Measurements from ENCODE around the gene SMAD4.
"Not testable (repeated sequence)": the region's sequence is repeated elsewhere in the genome, so short reads cannot be mapped to it uniquely, and the experiment has no call there.

SMAD4 gene

DNA sequence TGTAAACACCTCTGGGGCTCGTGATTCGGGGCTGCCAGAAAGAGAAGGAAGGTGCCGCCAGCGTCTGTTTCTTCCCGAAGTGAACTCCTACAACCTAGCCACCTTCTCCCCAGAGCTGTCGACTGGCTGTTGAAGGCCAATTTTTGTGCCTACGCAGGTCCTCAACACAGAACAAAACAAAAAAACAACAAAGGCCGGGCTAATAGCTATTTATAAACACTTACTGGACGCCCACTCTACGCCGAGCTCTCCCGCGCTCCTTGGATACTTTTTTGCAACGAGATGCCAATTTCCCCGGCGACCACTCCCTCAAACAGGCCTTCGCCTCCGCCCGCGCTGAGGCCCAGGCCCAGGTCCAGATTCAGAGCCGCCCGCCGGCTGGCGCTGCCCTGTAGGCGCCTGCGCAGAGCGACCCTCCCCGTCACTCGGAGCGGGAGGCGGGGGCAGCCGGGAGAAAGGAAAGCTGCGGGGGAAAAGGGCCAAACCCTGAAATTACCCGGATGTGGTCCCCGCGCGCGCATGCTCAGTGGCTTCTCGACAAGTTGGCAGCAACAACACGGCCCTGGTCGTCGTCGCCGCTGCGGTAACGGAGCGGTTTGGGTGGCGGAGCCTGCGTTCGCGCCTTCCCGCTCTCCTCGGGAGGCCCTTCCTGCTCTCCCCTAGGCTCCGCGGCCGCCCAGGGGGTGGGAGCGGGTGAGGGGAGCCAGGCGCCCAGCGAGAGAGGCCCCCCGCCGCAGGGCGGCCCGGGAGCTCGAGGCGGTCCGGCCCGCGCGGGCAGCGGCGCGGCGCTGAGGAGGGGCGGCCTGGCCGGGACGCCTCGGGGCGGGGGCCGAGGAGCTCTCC is at the start of gene SMAD4:
Gene SMAD4 (plus strand): TSS at position 520 of the 843 bp plus-strand sequence. CDS start 16,834 bp downstream, outside the sequence.
- DNase-seq (ENCODE audit: low spot score): peak; percentile 100

GRCh38 chr18:50981381-50981780 is 48.6 kb upstream of the SMAD4 start:
- no peak for DNase-seq (ENCODE audit: low spot score)

DNA sequence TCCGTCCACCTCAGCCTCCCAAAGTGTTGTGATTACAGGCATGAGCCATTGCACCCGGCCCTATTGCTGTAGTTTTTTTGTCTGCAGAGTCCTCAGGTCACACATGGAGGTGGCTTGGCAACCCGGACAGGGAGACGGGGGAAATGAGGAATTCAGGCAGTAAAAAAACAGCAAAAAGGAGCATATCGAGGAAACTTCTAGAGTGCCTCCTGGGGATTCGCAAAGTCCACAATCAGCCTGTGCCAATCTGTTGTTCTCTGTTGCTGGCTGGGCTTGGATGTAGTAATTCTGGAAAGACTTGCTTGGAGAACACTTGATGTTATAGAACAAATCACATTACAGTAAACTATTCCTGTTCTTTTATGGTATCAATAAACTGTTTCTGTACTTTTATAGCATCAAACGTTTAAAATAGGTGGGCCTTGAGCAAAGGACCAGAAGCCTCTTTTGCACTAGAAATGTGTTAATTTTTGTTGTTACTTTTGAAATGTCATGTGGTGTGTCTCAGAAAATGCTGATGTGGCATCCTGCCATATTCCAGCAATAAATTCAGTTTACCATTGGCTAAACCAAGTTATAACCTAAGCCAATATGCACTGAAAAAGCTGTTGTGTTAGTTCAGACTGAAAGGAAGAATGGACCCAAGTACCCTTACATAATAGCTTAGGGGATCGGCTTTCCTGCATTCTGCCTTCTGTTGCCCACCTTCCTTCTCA is 47.8 kb upstream of the SMAD4 start:
- DNase-seq (ENCODE audit: low spot score): no peak

- no peak for DNase-seq (ENCODE audit: low spot score)
These were observed 47.2 kb upstream of the SMAD4 start for GRCh38 chr18:50982802-50983179.

DNA sequence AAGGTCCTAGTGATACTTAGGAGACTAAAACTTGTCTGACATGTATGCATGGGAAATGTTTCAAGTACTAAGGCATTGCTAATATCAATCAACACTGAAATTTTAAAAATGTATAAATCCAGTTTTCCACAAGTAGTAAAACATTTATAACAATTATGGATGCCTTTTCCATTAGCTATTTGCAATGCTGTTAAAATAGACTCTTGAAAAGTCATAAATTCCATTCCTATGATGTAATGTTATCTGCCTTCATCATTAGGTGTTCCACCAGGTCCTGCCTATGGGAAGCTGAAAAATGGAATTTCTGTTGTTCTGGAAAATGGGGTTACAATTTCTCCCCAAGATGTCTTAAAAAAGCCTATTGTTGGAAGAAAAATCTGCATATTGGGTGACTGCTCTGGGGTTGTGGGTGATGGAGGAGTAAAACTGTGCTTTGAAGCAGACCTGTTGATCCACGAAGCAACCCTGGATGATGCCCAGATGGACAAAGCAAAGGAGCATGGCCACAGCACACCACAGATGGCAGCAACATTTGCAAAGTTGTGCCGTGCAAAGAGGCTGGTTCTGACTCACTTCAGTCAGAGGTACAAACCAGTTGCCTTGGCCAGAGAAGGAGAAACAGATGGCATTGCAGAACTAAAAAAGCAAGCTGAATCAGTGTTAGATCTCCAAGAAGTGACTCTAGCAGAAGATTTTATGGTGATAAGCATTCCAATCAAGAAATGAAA is 43.5 kb upstream of the SMAD4 start:
- no peak for DNase-seq (ENCODE audit: low spot score)

GRCh38 chr18:50987261-50987660 is 42.8 kb upstream of the SMAD4 start:
- no peak for DNase-seq (ENCODE audit: low spot score)

DNA sequence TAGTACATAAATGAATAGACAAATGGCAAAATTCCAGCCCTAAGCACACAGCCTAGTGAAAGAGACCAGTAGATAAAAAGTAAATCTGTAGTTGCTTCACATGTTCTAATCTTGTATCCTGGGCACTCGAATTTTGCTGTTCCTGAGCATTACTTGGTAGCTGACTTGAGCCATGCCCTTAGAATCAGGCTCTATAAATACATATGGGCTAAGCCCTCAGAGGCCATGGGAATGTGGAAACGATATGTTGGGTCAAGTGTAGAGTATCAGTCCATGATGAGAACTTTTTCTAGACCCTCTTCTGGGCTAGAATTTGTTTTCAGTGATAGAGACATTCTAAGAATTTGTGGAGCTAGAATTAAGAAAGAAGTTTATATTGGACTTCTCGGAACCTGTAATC is 40.3 kb upstream of the SMAD4 start:
- DNase-seq (ENCODE audit: low spot score): no peak

DNA sequence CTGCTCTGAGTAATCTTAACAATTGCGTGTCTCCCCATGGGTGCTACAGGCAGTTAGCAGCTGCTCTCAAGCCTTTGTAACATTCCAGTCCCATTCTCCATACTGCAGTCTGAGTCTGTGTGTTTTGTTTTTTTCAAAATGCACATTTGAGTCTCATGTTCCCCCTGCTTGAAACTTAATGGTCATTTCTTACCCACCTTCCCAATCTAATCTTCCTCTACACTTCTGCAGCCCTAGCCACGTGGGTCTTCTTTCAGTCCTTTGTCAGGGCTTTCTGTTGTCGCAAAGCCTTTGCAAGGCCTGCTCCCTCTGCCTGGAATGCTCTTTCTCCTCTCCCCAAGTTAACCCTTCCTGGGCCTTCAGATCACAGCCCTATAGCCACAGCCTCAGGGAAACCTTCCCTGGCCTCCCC is 37.7 kb upstream of the SMAD4 start:
- no peak for DNase-seq (ENCODE audit: low spot score)

DNA sequence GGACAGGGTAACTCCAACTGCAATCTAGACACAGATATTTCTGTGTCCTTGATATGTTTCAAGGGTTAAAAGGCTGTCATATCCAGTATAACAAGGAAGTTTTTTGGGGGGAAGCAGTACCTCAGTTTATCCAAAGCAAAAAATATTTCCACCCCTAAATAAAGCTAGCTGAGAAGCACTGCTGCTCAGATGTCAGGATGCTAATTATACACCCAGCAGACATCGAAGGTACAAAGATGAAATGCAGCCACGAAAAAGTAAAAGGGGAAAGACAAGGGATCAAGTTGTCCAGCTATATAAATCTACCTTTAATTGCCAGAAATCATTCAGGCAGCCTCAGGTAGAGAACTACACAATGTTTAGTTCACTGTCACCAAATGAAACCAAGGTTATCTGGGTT is 36.0 kb upstream of the SMAD4 start:
- no peak for DNase-seq (ENCODE audit: low spot score)

DNA sequence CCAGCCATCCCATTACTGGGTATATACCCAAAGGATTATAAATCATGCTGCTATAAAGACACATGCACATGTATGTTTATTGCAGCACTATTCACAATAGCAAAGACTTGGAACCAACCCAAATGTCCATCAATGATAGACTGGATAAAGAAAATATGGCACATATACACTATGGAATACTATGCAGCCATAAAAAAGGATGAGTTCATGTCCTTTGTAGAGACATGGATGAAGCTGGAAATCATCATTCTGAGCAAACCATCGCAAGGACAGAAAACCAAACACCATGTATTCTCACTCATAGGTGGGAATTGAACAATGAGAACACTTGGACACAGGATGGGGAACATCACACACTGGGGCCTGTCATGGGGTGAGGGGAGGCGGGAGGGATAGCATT is 26.8 kb upstream of the SMAD4 start:
- not testable (repeated sequence) for DNase-seq (ENCODE audit: low spot score)

DNA sequence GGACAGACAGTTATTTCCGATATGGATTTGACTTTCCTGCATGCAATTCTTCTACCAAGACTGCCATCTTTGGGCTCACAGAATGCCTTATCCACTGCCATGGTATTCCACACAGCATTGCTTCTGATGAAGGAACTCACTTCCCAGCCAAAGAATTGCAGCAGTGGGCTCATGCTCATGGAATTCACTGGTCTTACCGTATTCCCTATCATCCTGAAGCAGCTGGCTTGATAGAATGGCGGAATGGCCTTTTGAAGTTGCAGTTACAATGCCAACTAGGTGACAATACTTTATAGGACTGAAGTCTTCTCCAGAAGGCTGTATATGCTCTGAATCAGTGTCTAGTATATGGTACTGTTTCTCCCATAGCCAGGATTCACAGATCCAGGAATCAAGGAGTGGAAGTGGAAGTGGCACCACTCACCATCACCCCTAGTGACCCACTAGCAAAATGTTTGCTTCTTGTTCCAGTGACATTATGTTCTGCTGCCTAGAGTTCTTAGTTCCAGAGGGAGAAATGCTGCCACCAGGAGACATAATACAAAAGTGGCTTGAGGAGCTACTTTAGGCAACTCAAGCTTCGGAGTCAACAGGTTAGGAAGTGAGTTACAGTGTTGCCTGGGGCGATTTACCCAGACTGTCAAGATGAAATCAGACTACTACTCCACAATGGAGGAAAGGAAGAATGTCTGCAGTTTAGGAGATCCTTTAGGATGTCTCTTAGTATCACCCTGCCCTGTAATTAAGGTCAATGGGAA is 23.8 kb upstream of the SMAD4 start:
- no peak for DNase-seq (ENCODE audit: low spot score)

GRCh38 chr18:51006948-51007789 is 22.8 kb upstream of the SMAD4 start:
- no peak for DNase-seq (ENCODE audit: low spot score)

DNA sequence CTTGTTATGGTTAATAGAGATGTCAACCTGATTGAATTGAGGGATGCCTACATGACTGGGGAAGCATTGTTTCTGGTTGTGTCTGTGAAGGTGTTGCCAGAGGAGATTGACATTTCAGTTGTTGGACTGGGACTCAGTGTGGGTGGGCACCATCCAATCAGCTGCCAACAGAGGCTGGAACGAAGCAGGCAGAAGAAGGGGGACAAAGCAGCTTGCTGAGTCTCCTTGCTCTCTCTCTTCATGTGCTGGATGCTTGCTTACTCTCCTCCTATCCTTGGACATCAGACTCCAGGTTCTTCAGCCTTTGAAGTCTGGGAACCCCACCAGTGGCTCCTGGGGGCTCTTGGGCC is 22.2 kb upstream of the SMAD4 start:
- DNase-seq (ENCODE audit: low spot score): no peak

DNA sequence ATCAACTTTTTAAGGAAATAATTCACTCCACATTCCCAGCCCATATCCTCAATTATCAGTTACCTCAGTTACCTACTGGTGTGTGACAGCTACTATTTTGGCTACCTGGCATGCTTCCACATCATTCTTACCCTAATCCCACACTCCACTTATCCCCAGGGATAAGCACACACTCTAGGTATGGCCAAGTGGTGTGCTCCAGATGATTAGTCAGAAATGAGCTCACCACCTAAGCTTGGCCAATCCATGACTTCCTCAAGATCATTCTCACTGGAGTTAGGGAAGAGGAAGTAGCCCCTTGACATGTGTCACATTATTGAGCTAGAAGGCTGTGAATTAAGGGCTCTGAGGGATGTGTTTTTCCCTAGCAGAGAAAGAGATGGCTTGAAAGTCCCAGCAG is 20.9 kb upstream of the SMAD4 start:
- DNase-seq (ENCODE audit: low spot score): peak; percentile 65

DNA sequence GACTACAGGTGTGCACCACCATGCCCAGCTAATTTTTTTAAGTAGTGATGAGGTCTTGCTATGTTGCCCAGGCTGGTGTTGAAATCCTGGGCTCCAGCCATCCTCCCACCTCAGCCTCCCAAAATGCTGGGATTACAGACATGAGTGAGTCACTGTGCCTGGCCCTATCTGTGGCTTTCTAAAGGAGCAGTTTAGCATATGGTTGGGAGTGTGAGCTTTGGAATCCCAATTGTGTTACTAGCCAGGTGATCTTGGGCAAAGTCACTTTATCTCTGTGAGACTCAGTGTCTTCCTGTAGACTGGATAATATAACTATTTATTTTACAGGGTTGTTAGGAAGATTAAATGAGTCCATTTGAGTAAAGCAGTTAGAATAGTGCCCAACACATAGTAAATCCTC is 19.8 kb upstream of the SMAD4 start:
- no peak for DNase-seq (ENCODE audit: low spot score)

- DNase-seq (ENCODE audit: low spot score): no peak
These were observed 18.3 kb upstream of the SMAD4 start for GRCh38 chr18:51011709-51012108.

DNA sequence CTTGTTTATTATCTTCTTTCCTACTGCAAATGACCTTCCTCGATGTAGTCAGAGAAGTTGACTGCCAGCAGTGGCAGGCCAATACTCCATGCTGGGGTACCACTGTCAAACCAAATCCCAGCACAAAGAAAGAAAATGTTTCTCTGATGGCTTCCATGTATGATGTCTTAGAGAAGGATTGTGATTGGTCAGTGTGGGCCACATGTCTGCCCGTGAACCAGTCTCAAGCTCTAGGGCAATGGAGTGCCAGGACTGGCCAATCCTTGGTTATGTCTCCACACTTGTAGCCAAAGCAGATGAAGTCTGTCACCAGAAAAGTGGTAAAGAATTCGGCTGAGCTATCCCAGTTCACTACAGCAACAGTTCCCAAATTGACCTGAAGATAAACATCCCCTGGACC is 17.6 kb upstream of the SMAD4 start:
- DNase-seq (ENCODE audit: low spot score): no peak

GRCh38 chr18:51013259-51013658 is 16.8 kb upstream of the SMAD4 start:
- no peak for DNase-seq (ENCODE audit: low spot score)

DNA sequence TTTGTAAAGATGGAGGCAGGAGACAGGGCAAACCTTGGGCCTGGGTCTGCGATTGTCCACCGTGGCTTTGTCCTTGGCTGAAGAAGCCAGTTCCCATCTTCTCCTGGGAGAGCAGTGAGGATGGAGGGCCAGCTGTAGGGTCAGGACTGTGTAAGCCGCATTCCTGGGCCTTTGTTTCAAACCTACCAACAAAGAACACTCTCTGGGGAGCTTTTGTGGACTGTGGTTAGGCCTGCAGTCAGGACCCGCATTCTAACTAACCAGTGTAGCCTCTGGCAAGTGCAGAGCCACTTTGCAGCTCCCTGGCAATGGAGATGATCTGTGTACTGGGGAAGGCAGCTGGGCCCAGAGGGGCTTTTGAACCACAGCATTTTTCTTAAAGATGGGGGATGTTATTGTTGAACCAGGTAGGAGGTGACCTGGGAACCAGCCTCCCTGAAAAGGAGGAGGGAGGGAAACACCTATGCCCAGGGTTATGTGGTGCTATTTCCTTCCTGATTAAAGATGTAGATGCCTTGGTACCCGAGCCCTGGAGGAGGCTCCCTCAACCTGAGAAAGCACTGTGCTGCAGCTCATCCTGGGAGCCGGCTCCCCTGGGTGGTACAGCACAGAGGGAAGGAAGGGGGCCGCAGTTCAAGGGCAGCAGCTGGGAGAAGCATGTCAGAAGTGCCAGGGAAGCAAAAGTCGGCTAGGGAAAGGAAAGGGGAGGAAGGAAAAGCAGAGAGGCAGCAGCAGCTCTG is 12.7 kb upstream of the SMAD4 start:
- no peak for DNase-seq (ENCODE audit: low spot score)

DNA sequence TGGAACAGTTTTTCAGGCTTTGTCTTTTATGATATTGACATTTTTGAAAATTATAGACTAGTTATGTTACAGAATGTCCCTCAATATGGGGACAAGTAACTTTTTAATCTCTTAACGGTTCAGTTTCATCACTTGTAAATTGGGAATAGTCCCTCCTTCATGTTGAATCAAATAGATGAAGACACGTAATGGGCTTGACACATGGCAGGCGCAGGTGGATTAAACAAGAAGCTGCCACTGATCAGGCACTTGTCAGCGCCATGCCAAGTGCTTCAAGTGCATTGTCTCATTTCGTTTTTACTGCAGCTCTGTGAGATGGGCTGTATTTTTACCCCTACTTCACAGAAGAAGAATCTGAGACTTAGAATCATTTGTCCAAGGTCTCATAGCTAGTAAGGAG is 9.5 kb upstream of the SMAD4 start:
- no peak for DNase-seq (ENCODE audit: low spot score)

Data from D341Med (cell line).